Neural progenitor cell (in vitro differentiated cells): ENCODE measurements around the gene SMURF1. TPM values are rescaled to one million over a fixed set of nuclear protein-coding genes. Genes with fewer than 3 reads are reported as not detected.

Source experiments
- DNase-seq: peaks from one replicate; pipeline ENCODE4 v3.0.0-alpha.2; 2016; ENCODE audit warnings: low spot score
- H2AFZ ChIP-seq: fragments of 200-600 bp; sonication (generic); replicated peaks from 2 replicates; pipeline ENCODE4 v1.6.1; 2016; ENCODE audit warnings: antibody characterized with exemption
- H3F3A ChIP-seq: fragments of 200-600 bp; sonication (generic); 2 replicates; pipeline ENCODE4 v1.6.1; 2016; ENCODE audit warnings: antibody characterized with exemption, low read depth
- H3K27ac ChIP-seq: fragments of 200-600 bp; sonication (generic); 2 replicates; pipeline ENCODE4 v1.5.1; 2016; ENCODE audit warnings: mild to moderate bottlenecking
- H3K27me3 ChIP-seq: fragments of 200-600 bp; sonication (generic); 2 replicates; pipeline ENCODE4 v1.6.1; 2016; ENCODE audit warnings: mild to moderate bottlenecking, moderate library complexity
- H3K36me3 ChIP-seq: fragments of 200-600 bp; sonication (generic); 2 replicates; pipeline ENCODE4 v1.5.1; 2016
- H3K4me1 ChIP-seq: fragments of 200-600 bp; sonication (generic); 2 replicates; pipeline ENCODE4 v1.6.1; 2016; ENCODE audit warnings: mixed run types
- H3K4me2 ChIP-seq: fragments of 200-600 bp; sonication (generic); 2 replicates; pipeline ENCODE4 v1.6.1; 2016
- H3K4me3 ChIP-seq: fragments of 200-600 bp; sonication (generic); 2 replicates; pipeline ENCODE4 v1.5.1; 2016
- H3K79me2 ChIP-seq: fragments of 200-600 bp; sonication (generic); 2 replicates; pipeline ENCODE4 v1.6.1; 2016; ENCODE audit warnings: low read depth
- H3K9ac ChIP-seq: fragments of 200-600 bp; sonication (generic); 2 replicates; pipeline ENCODE4 v1.6.1; 2016
- H3K9me3 ChIP-seq: fragments of 200-600 bp; sonication (generic); 2 replicates; pipeline ENCODE4 v1.5.1; 2016; ENCODE audit warnings: low read depth
- H4K20me1 ChIP-seq: fragments of 200-600 bp; sonication (generic); 2 replicates; pipeline ENCODE4 v1.6.1; 2016; ENCODE audit warnings: low read depth
- H3K27ac Mint-ChIP-seq: 3 replicates; pipeline ENCODE4 v1.8.0; 2021; ENCODE audit warnings: mixed read lengths
- H3K27me3 Mint-ChIP-seq: 2 replicates; pipeline ENCODE4 v1.8.0; 2022; ENCODE audit warnings: low read depth, mild to moderate bottlenecking, inconsistent platforms, moderate library complexity, mixed read lengths; ENCODE audit not compliant: insufficient read depth
- H3K36me3 Mint-ChIP-seq: 3 replicates; pipeline ENCODE4 v1.8.0; 2021; ENCODE audit warnings: mixed read lengths
- H3K4me1 Mint-ChIP-seq: 3 replicates; pipeline ENCODE4 v1.8.0; 2021; ENCODE audit warnings: mixed read lengths
- H3K4me3 Mint-ChIP-seq: 3 replicates; pipeline ENCODE4 v1.8.0; 2021; ENCODE audit warnings: mild to moderate bottlenecking, moderate library complexity, mixed read lengths
- H3K9me3 Mint-ChIP-seq: 3 replicates; pipeline ENCODE4 v1.8.0; 2020; ENCODE audit warnings: mixed read lengths
- EZH2 ChIP-seq: fragments of 200-600 bp; sonication (generic); IDR thresholded peaks from 2 replicates; pipeline ENCODE4 v1.6.1; 2017; ENCODE audit warnings: antibody characterized with exemption, mild to moderate bottlenecking, moderate library complexity
- EZH2phosphoT487 ChIP-seq: fragments of 200-600 bp; sonication (generic); IDR thresholded peaks from 2 replicates; pipeline ENCODE4 v1.6.1; 2017; ENCODE audit warnings: antibody characterized with exemption
- total RNA-seq: library from RNA; depleted of rRNA; stranded (reverse); fragments of >200 nt; gene quantifications from 2 replicates; pipeline ENCODE4 v1.2.3, GENCODE V29; 2015; ENCODE audit warnings: low replicate concordance
- TF ChIP-seq, protein P1 (sequence below): fragments of 200-600 bp; sonication (generic); IDR thresholded peaks from 2 replicates; pipeline ENCODE4 v1.5.1; 2017; ENCODE audit warnings: antibody characterized with exemption, mild to moderate bottlenecking

SMURF1 gene
- total RNA-seq, 1 donor from 2014 or later = 31.0 TPM

DNA sequence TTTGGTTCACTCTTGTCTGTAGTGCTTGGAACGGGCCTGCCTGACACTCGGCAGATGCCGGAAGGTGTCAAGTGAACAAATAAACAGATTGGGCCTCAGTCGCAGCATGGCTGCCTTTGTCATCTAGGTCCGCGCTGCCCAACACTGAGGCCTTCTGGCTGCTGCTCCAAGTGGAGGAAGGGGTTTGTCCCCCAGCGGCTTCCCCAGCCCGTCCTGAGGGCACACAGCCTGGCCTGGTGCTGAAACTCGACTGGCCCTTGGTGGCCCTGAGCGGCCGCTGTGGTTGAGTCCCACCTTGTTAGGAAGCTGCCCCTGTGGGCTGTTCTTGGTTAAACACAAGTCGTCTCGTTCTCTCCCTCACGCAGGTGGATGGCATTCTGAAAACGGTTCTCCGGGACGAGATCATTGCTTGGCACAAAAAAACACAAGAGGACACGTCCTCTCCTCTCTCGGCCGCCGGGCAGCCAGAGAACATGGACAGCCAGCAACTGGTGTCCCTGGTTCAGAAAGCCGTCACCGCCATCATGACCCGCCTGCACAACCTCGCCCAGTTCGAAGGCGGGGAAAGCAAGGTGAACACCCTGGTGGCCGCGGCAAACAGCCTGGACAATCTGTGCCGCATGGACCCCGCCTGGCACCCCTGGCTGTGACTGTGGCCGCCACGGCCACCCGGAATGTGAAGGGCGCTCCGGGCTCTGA is 132.1 kb downstream of the SMURF1 start:
- no peaks in the 10 kb centered on the region for H3K9me3 Mint-ChIP-seq
- Histone ChIP-seq H3K27ac (no peak overlapping the region), H3F3A (no peaks in the 10 kb centered on the region), H3K9me3 (no peaks in the 10 kb centered on the region), H4K20me1 (no peaks in the 10 kb centered on the region), H2AFZ (no peak overlapping the region), H3K9ac (no peak overlapping the region), H3K36me3 (peaks cover 3% of the 10 kb centered on the region), H3K4me3 (no peak overlapping the region), H3K27me3 (no peaks in the 10 kb centered on the region), H3K79me2 (no peaks in the 10 kb centered on the region), H3K4me2 (no peak overlapping the region), H3K4me1 (no peaks in the 10 kb centered on the region)
- H3K27ac Mint-ChIP-seq = no peak overlapping the region
- TF ChIP-seq, protein P1, sequence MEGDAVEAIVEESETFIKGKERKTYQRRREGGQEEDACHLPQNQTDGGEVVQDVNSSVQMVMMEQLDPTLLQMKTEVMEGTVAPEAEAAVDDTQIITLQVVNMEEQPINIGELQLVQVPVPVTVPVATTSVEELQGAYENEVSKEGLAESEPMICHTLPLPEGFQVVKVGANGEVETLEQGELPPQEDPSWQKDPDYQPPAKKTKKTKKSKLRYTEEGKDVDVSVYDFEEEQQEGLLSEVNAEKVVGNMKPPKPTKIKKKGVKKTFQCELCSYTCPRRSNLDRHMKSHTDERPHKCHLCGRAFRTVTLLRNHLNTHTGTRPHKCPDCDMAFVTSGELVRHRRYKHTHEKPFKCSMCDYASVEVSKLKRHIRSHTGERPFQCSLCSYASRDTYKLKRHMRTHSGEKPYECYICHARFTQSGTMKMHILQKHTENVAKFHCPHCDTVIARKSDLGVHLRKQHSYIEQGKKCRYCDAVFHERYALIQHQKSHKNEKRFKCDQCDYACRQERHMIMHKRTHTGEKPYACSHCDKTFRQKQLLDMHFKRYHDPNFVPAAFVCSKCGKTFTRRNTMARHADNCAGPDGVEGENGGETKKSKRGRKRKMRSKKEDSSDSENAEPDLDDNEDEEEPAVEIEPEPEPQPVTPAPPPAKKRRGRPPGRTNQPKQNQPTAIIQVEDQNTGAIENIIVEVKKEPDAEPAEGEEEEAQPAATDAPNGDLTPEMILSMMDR = no peak
- no peak for TF ChIP-seq EZH2phosphoT487
- no peak for TF ChIP-seq EZH2
- no peak overlapping the region for H3K4me3 Mint-ChIP-seq
- no peak for DNase-seq
- H3K4me1 Mint-ChIP-seq = no peaks in the 10 kb centered on the region
- H3K36me3 Mint-ChIP-seq = peaks cover 43% of the 10 kb centered on the region
- peaks cover under 1% of the 10 kb centered on the region for H3K27me3 Mint-ChIP-seq

GRCh38 chr7:99011341-99011705 is 132.6 kb downstream of the SMURF1 start:
- Mint-ChIP-seq H3K36me3 (peaks cover 42% of the 10 kb centered on the region), H3K27ac (no peak overlapping the region), H3K27me3 (peaks cover 3% of the 10 kb centered on the region), H3K4me1 (no peaks in the 10 kb centered on the region), H3K4me3 (no peak overlapping the region), H3K9me3 (no peaks in the 10 kb centered on the region)
- no peaks in the 10 kb centered on the region for H3K9me3 ChIP-seq
- H3F3A ChIP-seq = no peaks in the 10 kb centered on the region
- H3K4me2 ChIP-seq = no peak overlapping the region
- H3K9ac ChIP-seq = no peak overlapping the region
- no peaks in the 10 kb centered on the region for H4K20me1 ChIP-seq
- H3K4me3 ChIP-seq = no peak overlapping the region
- no peak for DNase-seq
- H3K79me2 ChIP-seq = no peaks in the 10 kb centered on the region
- TF ChIP-seq, protein P1 = no peak
- TF ChIP-seq EZH2phosphoT487 = no peak
- TF ChIP-seq EZH2 = no peak
- peaks cover 3% of the 10 kb centered on the region for H3K36me3 ChIP-seq
- H3K27me3 ChIP-seq = no peaks in the 10 kb centered on the region
- H3K4me1 ChIP-seq = no peaks in the 10 kb centered on the region
- no peak overlapping the region for H2AFZ ChIP-seq
- no peak overlapping the region for H3K27ac ChIP-seq

GRCh38 chr7:99010281-99010680 is 133.6 kb downstream of the SMURF1 start:
- no peak for DNase-seq
- Histone ChIP-seq H3K9ac (no peak overlapping the region), H3K4me2 (no peak overlapping the region), H3K4me3 (no peak overlapping the region), H3F3A (no peaks in the 10 kb centered on the region), H3K9me3 (no peaks in the 10 kb centered on the region), H4K20me1 (no peaks in the 10 kb centered on the region), H3K27me3 (no peaks in the 10 kb centered on the region), H3K36me3 (no peaks in the 10 kb centered on the region), H2AFZ (no peak overlapping the region), H3K27ac (no peak overlapping the region), H3K79me2 (no peaks in the 10 kb centered on the region), H3K4me1 (no peaks in the 10 kb centered on the region)
- TF ChIP-seq, protein P1 = no peak
- TF ChIP-seq EZH2 = no peak
- no peak overlapping the region for H3K4me3 Mint-ChIP-seq
- H3K9me3 Mint-ChIP-seq = no peaks in the 10 kb centered on the region
- no peaks in the 10 kb centered on the region for H3K4me1 Mint-ChIP-seq
- H3K36me3 Mint-ChIP-seq = peaks cover 40% of the 10 kb centered on the region
- no peak overlapping the region for H3K27ac Mint-ChIP-seq
- H3K27me3 Mint-ChIP-seq = peaks cover 3% of the 10 kb centered on the region
